Effector memory CD4-positive, alpha-beta T cell (primary cell): Measurements from ENCODE around the gene ARL3.
"Not testable (repeated sequence)": the region's sequence is repeated elsewhere in the genome, so short reads cannot be mapped to it uniquely, and the experiment has no call there.

ENCODE experiments used
- DNase-seq, 3 donors: peaks; one replicate each; pipeline ENCODE4 v3.0.0-alpha.2; 2020
- H3K27ac ChIP-seq: 2 replicates; pipeline ENCODE4 v1.7.0; 2013; ENCODE audit warnings: mild to moderate bottlenecking, low read length, moderate library complexity; ENCODE audit not compliant: insufficient read depth, poor library complexity, severe bottlenecking
- H3K27me3 ChIP-seq: replicated peaks from 2 replicates; pipeline ENCODE4 v1.7.0; 2013; ENCODE audit warnings: mild to moderate bottlenecking, low read length; ENCODE audit not compliant: insufficient read depth, control insufficient read depth, poor library complexity, severe bottlenecking
- H3K36me3 ChIP-seq: 2 replicates; pipeline ENCODE4 v1.7.0; 2013; ENCODE audit warnings: mild to moderate bottlenecking, low read length, moderate library complexity; ENCODE audit not compliant: control insufficient read depth, insufficient read depth
- H3K4me1 ChIP-seq: 2 replicates; pipeline ENCODE4 v1.7.0; 2013; ENCODE audit warnings: low read length, mild to moderate bottlenecking; ENCODE audit not compliant: control insufficient read depth, insufficient read depth, poor library complexity, severe bottlenecking
- H3K4me3 ChIP-seq: 2 replicates; pipeline ENCODE4 v1.7.0; 2013; ENCODE audit warnings: low read length, low read depth, mild to moderate bottlenecking; ENCODE audit not compliant: insufficient read depth, poor library complexity, severe bottlenecking
- H3K9me3 ChIP-seq: 2 replicates; pipeline ENCODE4 v1.7.0; 2013; ENCODE audit warnings: mild to moderate bottlenecking, low read length, moderate library complexity; ENCODE audit not compliant: control insufficient read depth

ARL3 gene

GRCh38 chr10:102675011-102675665 lies 39.1 kb downstream of the ARL3 start:
- Histone ChIP-seq H3K36me3 (no peaks in the 10 kb centered on the region), H3K4me3 (peak overlapping the region; percentile 49), H3K27me3 (no peaks in the 10 kb centered on the region), H3K4me1 (peaks cover 38% of the 10 kb centered on the region), H3K9me3 (no peaks in the 10 kb centered on the region), H3K27ac (peak overlapping the region; percentile 82)
- DNase-seq = no peak

GRCh38 chr10:102674566-102674965 lies 39.6 kb downstream of the ARL3 start:
- Histone ChIP-seq H3K4me3 (peak overlapping the region; percentile 49), H3K27me3 (no peaks in the 10 kb centered on the region), H3K9me3 (no peaks in the 10 kb centered on the region), H3K4me1 (peaks cover 41% of the 10 kb centered on the region), H3K36me3 (no peaks in the 10 kb centered on the region), H3K27ac (peak overlapping the region; percentile 82)
- no peak for DNase-seq

GRCh38 chr10:102673819-102674511 lies 40.2 kb downstream of the ARL3 start:
- Histone ChIP-seq H3K36me3 (no peaks in the 10 kb centered on the region), H3K4me3 (peak overlapping the region; percentile 49), H3K27me3 (no peaks in the 10 kb centered on the region), H3K9me3 (no peaks in the 10 kb centered on the region), H3K27ac (peak overlapping the region; percentile 82), H3K4me1 (peaks cover 43% of the 10 kb centered on the region)
- peak; percentile 54 to 68 (median 64) for DNase-seq

GRCh38 chr10:102673236-102673818 lies 40.9 kb downstream of the ARL3 start:
- Histone ChIP-seq H3K4me3 (no peak overlapping the region), H3K36me3 (no peaks in the 10 kb centered on the region), H3K27ac (peak overlapping the region; percentile 82), H3K27me3 (no peaks in the 10 kb centered on the region), H3K9me3 (no peaks in the 10 kb centered on the region), H3K4me1 (peaks cover 48% of the 10 kb centered on the region)
- DNase-seq = no peak

GRCh38 chr10:102670871-102671434 lies 43.2 kb downstream of the ARL3 start:
- Histone ChIP-seq H3K4me1 (peaks cover 44% of the 10 kb centered on the region), H3K9me3 (no peaks in the 10 kb centered on the region), H3K27me3 (no peaks in the 10 kb centered on the region), H3K27ac (no peak overlapping the region), H3K4me3 (no peak overlapping the region), H3K36me3 (no peaks in the 10 kb centered on the region)
- DNase-seq = no peak

GRCh38 chr10:102670065-102670670 lies 44.0 kb downstream of the ARL3 start:
- Histone ChIP-seq H3K27ac (peak overlapping the region; percentile 1), H3K4me3 (no peak overlapping the region), H3K36me3 (no peaks in the 10 kb centered on the region), H3K9me3 (no peaks in the 10 kb centered on the region), H3K4me1 (peaks cover 36% of the 10 kb centered on the region), H3K27me3 (no peaks in the 10 kb centered on the region)
- no peak for DNase-seq

- no peak for DNase-seq
- no peaks in the 10 kb centered on the region for H3K27me3 ChIP-seq
- H3K36me3 ChIP-seq = no peaks in the 10 kb centered on the region
- H3K4me3 ChIP-seq = no peak overlapping the region
- peaks cover 29% of the 10 kb centered on the region for H3K4me1 ChIP-seq
- H3K9me3 ChIP-seq = no peaks in the 10 kb centered on the region
- H3K27ac ChIP-seq = peak overlapping the region; percentile 1
Measured at GRCh38 chr10:102669206-102670064, 44.8 kb downstream of the ARL3 start.

GRCh38 chr10:102668326-102669107 lies 45.7 kb downstream of the ARL3 start:
- no peak overlapping the region for H3K4me3 ChIP-seq

GRCh38 chr10:102667411-102667810 lies 46.8 kb downstream of the ARL3 start:
- H3K27ac ChIP-seq, H3K36me3 ChIP-seq, H3K27me3 ChIP-seq, H3K4me3 ChIP-seq, DNase-seq, H3K9me3 ChIP-seq: not testable (repeated sequence)
- H3K4me1 ChIP-seq = peaks cover 15% of the 10 kb centered on the region

More at GRCh38 chr10:102668326-102669107, 45.7 kb downstream of the ARL3 start:
- no peak for DNase-seq
- Histone ChIP-seq H3K9me3 (no peaks in the 10 kb centered on the region), H3K36me3 (no peaks in the 10 kb centered on the region), H3K27ac (no peak overlapping the region), H3K27me3 (no peaks in the 10 kb centered on the region), H3K4me1 (peaks cover 20% of the 10 kb centered on the region)
